ENCODE measurements around the gene ITPKB. TPM values are rescaled to one million over a fixed set of nuclear protein-coding genes. Genes with fewer than 3 reads are reported as not detected.

Gene ITPKB
- total and polyA plus RNA-seq, 9 donors: 10.2 to 32.4 (median 23.5) TPM

DNA sequence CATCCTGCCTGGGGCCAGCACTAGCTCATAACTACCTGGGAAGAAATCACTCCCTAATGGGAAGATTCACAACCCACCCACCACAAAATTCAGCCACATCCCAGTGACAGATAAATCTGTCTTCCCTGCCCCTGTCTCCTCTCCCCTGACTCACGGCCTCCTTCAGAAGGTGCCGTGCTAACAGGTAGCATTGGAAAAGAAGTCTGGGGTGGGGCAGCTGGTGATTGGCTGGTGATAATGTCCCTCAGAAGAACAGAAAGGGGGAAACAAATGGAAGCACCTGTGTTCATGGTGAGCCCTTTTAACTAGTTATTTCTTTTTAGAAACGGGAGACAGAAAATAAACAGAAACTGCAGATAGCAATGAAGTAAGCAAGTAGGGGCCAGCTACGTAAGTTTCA is 29.1 kb downstream of the ITPKB start:
- H3K4me1 ChIP-seq (ENCODE audit: control insufficient read depth, insufficient read depth, low read length): peaks cover 55% of the 10 kb centered on the region
- WGBS (ENCODE audit: insufficient coverage): 94% methylated on average over 2 of the region's 4 CpGs
- H3K36me3 ChIP-seq (ENCODE audit: control insufficient read depth, insufficient read depth, low read length): peaks cover 15% of the 10 kb centered on the region
- no peaks in the 10 kb centered on the region for H3K27me3 ChIP-seq (ENCODE audit: control insufficient read depth, insufficient read depth, low read length)
- H3K9me3 ChIP-seq (replicated peaks; ENCODE audit: control insufficient read depth, low read depth, low read length): peaks cover 6% of the 10 kb centered on the region
- no peak overlapping the region for H3K4me3 ChIP-seq (ENCODE audit: low read length)
- no peak overlapping the region for H3K27ac ChIP-seq (ENCODE audit: low read length)
- no peak for DNase-seq

- peak overlapping the region; percentile 50 for H3K27ac ChIP-seq (ENCODE audit: low read length)
- WGBS (ENCODE audit: insufficient coverage): 54% methylated on average over 2 of the region's 5 CpGs
- DNase-seq: no peak
- no peak overlapping the region for H3K4me3 ChIP-seq (ENCODE audit: low read length)
- no peaks in the 10 kb centered on the region for H3K9me3 ChIP-seq (replicated peaks; ENCODE audit: control insufficient read depth, low read depth, low read length)
- H3K27me3 ChIP-seq (ENCODE audit: control insufficient read depth, insufficient read depth, low read length): no peaks in the 10 kb centered on the region
- H3K36me3 ChIP-seq (ENCODE audit: control insufficient read depth, insufficient read depth, low read length): peaks cover 9% of the 10 kb centered on the region
- H3K4me1 ChIP-seq (ENCODE audit: control insufficient read depth, insufficient read depth, low read length): peaks cover 55% of the 10 kb centered on the region
Measured at GRCh38 chr1:226708967-226709396, 30.1 kb downstream of the ITPKB start.

DNA sequence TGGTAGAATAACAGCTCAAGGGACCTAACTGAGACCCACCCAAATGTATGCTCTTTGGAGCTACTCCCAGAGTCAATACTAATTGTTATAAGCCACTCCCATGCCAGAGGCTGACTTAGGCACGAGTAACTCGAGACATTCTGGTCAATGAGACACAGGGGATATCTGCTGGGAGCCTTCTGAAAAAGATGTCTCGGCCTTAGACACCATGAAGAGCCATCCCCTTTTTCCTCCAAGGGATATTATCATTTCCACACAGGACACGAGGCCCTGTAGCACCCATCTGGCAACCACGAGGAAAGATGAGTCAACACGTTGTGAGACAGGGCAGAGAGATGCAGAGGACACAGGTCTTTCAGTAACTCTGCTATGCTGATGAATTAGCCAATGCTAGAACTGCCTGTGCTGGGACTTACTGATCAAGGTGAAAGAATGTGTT is 30.7 kb downstream of the ITPKB start:
- WGBS (ENCODE audit: insufficient coverage): 46% methylated on average over 2 of the region's 6 CpGs
- Histone ChIP-seq H3K27me3 (ENCODE audit: control insufficient read depth, insufficient read depth, low read length) (no peaks in the 10 kb centered on the region), H3K4me1 (ENCODE audit: control insufficient read depth, insufficient read depth, low read length) (peaks cover 55% of the 10 kb centered on the region)

GRCh38 chr1:226706684-226707083 is 32.4 kb downstream of the ITPKB start:
- H3K9me3 ChIP-seq (replicated peaks; ENCODE audit: control insufficient read depth, low read depth, low read length): no peaks in the 10 kb centered on the region
- peaks cover 55% of the 10 kb centered on the region for H3K4me1 ChIP-seq (ENCODE audit: control insufficient read depth, insufficient read depth, low read length)
- no peaks in the 10 kb centered on the region for H3K27me3 ChIP-seq (ENCODE audit: control insufficient read depth, insufficient read depth, low read length)
- H3K36me3 ChIP-seq (ENCODE audit: control insufficient read depth, insufficient read depth, low read length): peaks cover 7% of the 10 kb centered on the region
- no peak overlapping the region for H3K27ac ChIP-seq (ENCODE audit: low read length)
- DNase-seq: no peak
- H3K4me3 ChIP-seq (ENCODE audit: low read length): no peak overlapping the region
- WGBS (ENCODE audit: insufficient coverage): 36% methylated on average over 2 of the region's 4 CpGs

More for the DNA sequence above, 30.7 kb downstream of the ITPKB start:
- Histone ChIP-seq H3K4me3 (ENCODE audit: low read length) (no peak overlapping the region), H3K9me3 (replicated peaks; ENCODE audit: control insufficient read depth, low read depth, low read length) (no peaks in the 10 kb centered on the region), H3K27ac (ENCODE audit: low read length) (peak overlapping the region; percentile 50), H3K36me3 (ENCODE audit: control insufficient read depth, insufficient read depth, low read length) (peaks cover 7% of the 10 kb centered on the region)
- no peak for DNase-seq

DNA sequence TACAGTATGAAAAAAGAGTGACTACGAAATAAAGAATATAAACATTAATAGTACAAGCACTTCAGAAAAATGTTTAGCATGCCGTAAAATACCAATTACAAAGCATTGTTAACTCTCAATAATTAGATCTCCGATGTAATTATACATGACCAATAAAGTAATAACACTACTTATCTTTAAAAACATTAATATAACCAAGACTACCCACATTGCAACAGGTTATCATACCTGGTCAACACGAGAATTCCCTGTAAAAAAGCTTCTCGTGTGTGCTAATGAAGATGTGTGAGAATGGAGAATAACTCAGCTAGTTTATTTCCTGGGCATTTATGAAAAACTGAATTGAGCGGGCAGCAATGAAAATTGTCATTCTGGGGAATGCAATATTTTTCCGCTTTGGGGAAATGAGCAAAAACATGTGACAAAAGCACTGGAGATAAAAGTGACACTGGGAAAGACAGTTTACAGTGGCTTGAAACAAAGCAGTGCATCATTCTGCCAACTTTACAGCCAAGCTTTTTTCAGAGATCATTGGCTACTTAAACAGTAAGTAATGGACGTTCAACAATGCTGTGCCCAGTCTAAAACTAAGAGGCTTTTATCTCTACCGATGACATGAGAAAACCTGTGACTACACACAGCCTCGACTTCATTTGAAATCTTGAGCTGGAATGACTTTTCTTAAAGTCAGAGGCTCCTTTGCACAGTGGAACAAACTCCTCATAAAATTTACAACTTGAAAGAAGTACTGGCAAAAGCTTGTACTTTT is 34.7 kb downstream of the ITPKB start:
- peak overlapping the region; percentile 97 for H3K27ac ChIP-seq (ENCODE audit: low read length)
- H3K36me3 ChIP-seq (ENCODE audit: control insufficient read depth, insufficient read depth, low read length): peaks cover 7% of the 10 kb centered on the region
- no peak overlapping the region for H3K4me3 ChIP-seq (ENCODE audit: low read length)
- no peaks in the 10 kb centered on the region for H3K9me3 ChIP-seq (replicated peaks; ENCODE audit: control insufficient read depth, low read depth, low read length)
- no peak for DNase-seq
- H3K4me1 ChIP-seq (ENCODE audit: control insufficient read depth, insufficient read depth, low read length): peaks cover 37% of the 10 kb centered on the region
- WGBS (ENCODE audit: insufficient coverage): 80% methylated on average over 6 of the region's 10 CpGs
- H3K27me3 ChIP-seq (ENCODE audit: control insufficient read depth, insufficient read depth, low read length): no peaks in the 10 kb centered on the region

DNA sequence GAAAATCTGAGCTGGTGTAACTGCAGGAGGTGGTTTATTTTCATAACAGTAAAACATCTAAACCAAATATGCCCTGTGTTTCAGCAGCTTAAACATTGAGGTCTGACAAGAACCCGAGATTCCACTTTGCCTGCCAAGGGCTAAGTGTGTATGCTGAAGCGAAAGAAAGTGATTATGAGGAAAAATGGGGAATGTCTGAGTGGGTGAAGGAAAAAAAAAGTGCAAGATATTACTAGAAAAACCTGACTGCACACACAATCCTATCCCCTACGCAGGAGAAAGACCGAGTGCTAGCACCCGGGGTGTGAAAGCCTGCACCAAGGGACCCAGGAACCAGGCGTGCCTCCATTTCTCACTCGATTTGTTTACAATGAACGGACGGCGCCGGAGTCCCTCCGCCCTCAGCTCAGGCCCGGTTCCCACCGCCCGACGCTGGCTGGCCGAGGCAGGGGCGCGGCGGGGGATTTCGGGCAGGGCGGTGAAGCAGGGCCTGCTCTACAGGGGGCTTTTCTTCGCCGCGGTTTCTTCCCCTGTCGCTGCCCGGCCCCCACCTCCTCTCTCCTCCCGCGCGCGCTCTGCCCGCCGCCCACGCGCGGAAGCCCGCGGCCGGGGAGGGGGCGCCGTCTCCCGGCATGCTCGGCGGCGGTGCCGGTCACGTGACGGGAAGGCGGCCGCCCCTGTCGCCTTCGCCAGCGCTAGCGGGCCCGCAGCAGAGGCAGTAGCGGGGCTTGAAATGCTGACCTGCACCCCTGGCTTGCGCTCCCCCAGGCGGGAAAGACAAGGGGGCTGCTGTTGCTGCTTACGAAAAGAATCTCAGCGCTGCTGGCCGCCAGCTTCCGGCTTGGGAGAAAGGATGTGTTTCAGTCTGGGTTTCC is 35.9 kb downstream of the ITPKB start:
- peak; percentile 94 for DNase-seq
- peak overlapping the region; percentile 97 for H3K27ac ChIP-seq (ENCODE audit: low read length)
- WGBS (ENCODE audit: insufficient coverage): 0% methylated on average over 50 of the region's 62 CpGs
- peaks cover 26% of the 10 kb centered on the region for H3K4me1 ChIP-seq (ENCODE audit: control insufficient read depth, insufficient read depth, low read length)
- H3K27me3 ChIP-seq (ENCODE audit: control insufficient read depth, insufficient read depth, low read length): no peaks in the 10 kb centered on the region
- H3K9me3 ChIP-seq (replicated peaks; ENCODE audit: control insufficient read depth, low read depth, low read length): no peaks in the 10 kb centered on the region
- peaks cover 9% of the 10 kb centered on the region for H3K36me3 ChIP-seq (ENCODE audit: control insufficient read depth, insufficient read depth, low read length)
- peak overlapping the region; percentile 74 for H3K4me3 ChIP-seq (ENCODE audit: low read length)

DNA sequence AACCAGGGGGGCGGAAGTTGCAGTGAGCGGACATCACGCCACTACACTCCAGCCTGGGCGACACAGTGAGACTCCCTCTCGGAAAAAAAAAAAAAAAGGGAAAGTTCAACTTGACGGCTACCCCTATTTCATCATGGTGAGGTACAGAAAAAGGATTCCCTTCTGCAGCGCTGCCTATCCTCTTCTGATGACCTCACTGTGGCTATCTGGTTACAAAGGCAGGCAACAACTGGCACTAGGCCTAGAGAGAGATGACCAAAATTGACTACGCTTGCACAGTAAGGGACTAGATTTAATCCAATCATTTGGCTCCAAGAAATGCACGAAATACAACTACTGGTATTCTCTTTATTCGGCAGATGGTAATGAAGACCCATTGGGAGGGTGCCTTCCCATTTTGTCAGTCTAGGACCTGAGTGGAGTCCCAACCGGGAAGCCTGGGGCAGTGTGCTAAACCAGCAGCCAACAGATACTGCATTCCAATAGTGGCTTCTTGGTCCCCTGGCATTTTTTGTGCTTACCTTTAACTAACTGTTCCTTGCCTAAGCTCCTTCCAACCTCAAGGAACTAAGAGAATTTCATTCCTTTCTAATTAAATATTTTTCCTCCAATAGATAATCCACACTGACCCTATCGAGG is 36.6 kb downstream of the ITPKB start:
- H3K27me3 ChIP-seq (ENCODE audit: control insufficient read depth, insufficient read depth, low read length): no peaks in the 10 kb centered on the region
- WGBS (ENCODE audit: insufficient coverage): 57% methylated on average over 8 of the region's 12 CpGs
- peak overlapping the region; percentile 97 for H3K27ac ChIP-seq (ENCODE audit: low read length)
- peak; percentile 89 for DNase-seq
- H3K4me1 ChIP-seq (ENCODE audit: control insufficient read depth, insufficient read depth, low read length): peaks cover 33% of the 10 kb centered on the region
- peak overlapping the region; percentile 74 for H3K4me3 ChIP-seq (ENCODE audit: low read length)
- peaks cover 10% of the 10 kb centered on the region for H3K36me3 ChIP-seq (ENCODE audit: control insufficient read depth, insufficient read depth, low read length)
- H3K9me3 ChIP-seq (replicated peaks; ENCODE audit: control insufficient read depth, low read depth, low read length): no peaks in the 10 kb centered on the region

DNA sequence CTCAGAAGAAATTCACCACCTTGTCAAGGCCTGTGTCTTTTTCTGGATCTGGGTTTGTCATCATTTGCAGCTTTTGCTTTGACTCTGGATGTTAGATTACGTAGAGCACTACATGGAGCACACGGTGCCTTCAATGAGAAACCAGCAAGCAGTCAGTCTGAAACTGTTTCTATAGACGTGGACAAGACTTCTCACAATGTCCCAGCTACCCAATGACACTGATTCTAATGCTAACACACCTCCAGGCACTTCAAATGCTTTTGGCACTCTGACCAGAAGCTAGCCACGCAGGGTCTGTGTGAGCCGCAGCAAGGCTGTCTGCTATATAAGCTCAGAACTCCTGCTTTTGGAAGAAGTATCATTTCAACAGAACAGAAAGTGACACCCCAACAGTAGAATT is 38.2 kb downstream of the ITPKB start:
- 86% methylated on average over 3 of the region's 5 CpGs for WGBS (ENCODE audit: insufficient coverage)
- Histone ChIP-seq H3K27me3 (ENCODE audit: control insufficient read depth, insufficient read depth, low read length) (no peaks in the 10 kb centered on the region), H3K4me1 (ENCODE audit: control insufficient read depth, insufficient read depth, low read length) (peaks cover 38% of the 10 kb centered on the region), H3K36me3 (ENCODE audit: control insufficient read depth, insufficient read depth, low read length) (peaks cover 10% of the 10 kb centered on the region), H3K9me3 (replicated peaks; ENCODE audit: control insufficient read depth, low read depth, low read length) (no peaks in the 10 kb centered on the region), H3K4me3 (ENCODE audit: low read length) (no peak overlapping the region), H3K27ac (ENCODE audit: low read length) (no peak overlapping the region)
- DNase-seq: no peak

- peaks cover 7% of the 10 kb centered on the region for H3K36me3 ChIP-seq (ENCODE audit: control insufficient read depth, insufficient read depth, low read length)
- no peak overlapping the region for H3K27ac ChIP-seq (ENCODE audit: low read length)
- no peaks in the 10 kb centered on the region for H3K27me3 ChIP-seq (ENCODE audit: control insufficient read depth, insufficient read depth, low read length)
- H3K4me3 ChIP-seq (ENCODE audit: low read length): no peak overlapping the region
- H3K9me3 ChIP-seq (replicated peaks; ENCODE audit: control insufficient read depth, low read depth, low read length): no peaks in the 10 kb centered on the region
- DNase-seq: no peak
- H3K4me1 ChIP-seq (ENCODE audit: control insufficient read depth, insufficient read depth, low read length): peaks cover 44% of the 10 kb centered on the region
- 98% methylated on average over 7 of the region's 7 CpGs for WGBS (ENCODE audit: insufficient coverage)
Measured at GRCh38 chr1:226699166-226699565, 39.9 kb downstream of the ITPKB start.

- Histone ChIP-seq H3K4me3 (ENCODE audit: low read length) (no peak overlapping the region), H3K9me3 (replicated peaks; ENCODE audit: control insufficient read depth, low read depth, low read length) (no peaks in the 10 kb centered on the region), H3K27me3 (ENCODE audit: control insufficient read depth, insufficient read depth, low read length) (no peaks in the 10 kb centered on the region), H3K4me1 (ENCODE audit: control insufficient read depth, insufficient read depth, low read length) (peaks cover 42% of the 10 kb centered on the region), H3K36me3 (ENCODE audit: control insufficient read depth, insufficient read depth, low read length) (peaks cover 7% of the 10 kb centered on the region), H3K27ac (ENCODE audit: low read length) (no peak overlapping the region)
- no peak for DNase-seq
Measured at GRCh38 chr1:226698659-226699058, 40.4 kb downstream of the ITPKB start.
